HG03103 (cell line): Measurements from ENCODE around the gene NSUN7.
"Not testable (repeated sequence)": the region's sequence is repeated elsewhere in the genome, so short reads cannot be mapped to it uniquely, and the experiment has no call there.

Experiments used
- ATAC-seq: cut with Tn5 transposase; IDR thresholded peaks from one replicate; pipeline ENCODE4 v1.9.1; 2021; ENCODE audit warnings: low read depth; ENCODE audit not compliant: unreplicated experiment

The NSUN7 gene

GRCh38 chr4:40812386-40812785 is 62.6 kb downstream of the NSUN7 start:
- ATAC-seq = no peak

- no peak for ATAC-seq
Observed at GRCh38 chr4:40812856-40813255, 63.1 kb downstream of the NSUN7 start.

- ATAC-seq = not testable (repeated sequence)
Observed at GRCh38 chr4:40817157-40817556, 67.4 kb downstream of the NSUN7 start.

GRCh38 chr4:40820101-40820500 is 70.3 kb downstream of the NSUN7 start:
- ATAC-seq = no peak

- no peak for ATAC-seq
Observed at GRCh38 chr4:40822420-40823166, 72.8 kb downstream of the NSUN7 start.

GRCh38 chr4:40825014-40825838 is 75.5 kb downstream of the NSUN7 start:
- no peak for ATAC-seq

GRCh38 chr4:40826821-40827220 is 77.1 kb downstream of the NSUN7 start:
- no peak for ATAC-seq

- no peak for ATAC-seq
Observed at GRCh38 chr4:40827758-40828157, 78.0 kb downstream of the NSUN7 start.

- no peak for ATAC-seq
Observed at GRCh38 chr4:40828661-40829060, 78.9 kb downstream of the NSUN7 start.

- no peak for ATAC-seq
Observed at GRCh38 chr4:40829586-40829985, 79.8 kb downstream of the NSUN7 start.

GRCh38 chr4:40831146-40831907 is 81.6 kb downstream of the NSUN7 start:
- ATAC-seq = no peak

GRCh38 chr4:40832175-40832574 is 82.4 kb downstream of the NSUN7 start:
- ATAC-seq = no peak

GRCh38 chr4:40833212-40833611 is 83.5 kb downstream of the NSUN7 start:
- no peak for ATAC-seq

- ATAC-seq = no peak
Observed at GRCh38 chr4:40837094-40837870, 87.5 kb downstream of the NSUN7 start.

GRCh38 chr4:40838742-40839141 is 89.0 kb downstream of the NSUN7 start:
- ATAC-seq = no peak

- ATAC-seq = peak; percentile 42
Observed at GRCh38 chr4:40840255-40840984, 90.7 kb downstream of the NSUN7 start.

- peak; percentile 66 for ATAC-seq
Observed at GRCh38 chr4:40840985-40841571, 91.3 kb downstream of the NSUN7 start.

GRCh38 chr4:40842318-40842717 is 92.6 kb downstream of the NSUN7 start:
- no peak for ATAC-seq

- ATAC-seq = no peak
Observed at GRCh38 chr4:40842725-40843423, 93.1 kb downstream of the NSUN7 start.
